Measurements from ENCODE around the gene PDAP1.

- TF ChIP-seq EP300 (IDR thresholded peaks at IDR 0.05; ENCODE audit: borderline replicate concordance in 1 of 2, low read depth in 1 of 2, low read length in 1 of 2) (no peak), CTCF (IDR thresholded peaks at IDR 0.05) (no peak), SMC3 (IDR thresholded peaks at IDR 0.05; ENCODE audit: low read depth, low read length) (no peak), YY1 (IDR thresholded peaks at IDR 0.05; ENCODE audit: low read depth) (no peak), REST (IDR thresholded peaks at IDR 0.05; ENCODE audit: low read depth, low read length) (no peak), MXI1 (IDR thresholded peaks at IDR 0.05; ENCODE audit: low read depth, low read length) (no peak), USF2 (IDR thresholded peaks at IDR 0.05; ENCODE audit: borderline replicate concordance, low read depth, low read length) (no peak), RAD21 (IDR thresholded peaks at IDR 0.05; ENCODE audit: low read length) (no peak), TAF1 (IDR thresholded peaks at IDR 0.05; ENCODE audit: borderline replicate concordance, low read depth, low read length) (no peak), RCOR1 (IDR thresholded peaks at IDR 0.05; ENCODE audit: low read length) (no peak), FOXM1 (IDR thresholded peaks at IDR 0.05; ENCODE audit: low read depth) (no peak), NFIC (IDR thresholded peaks at IDR 0.05; ENCODE audit: borderline replicate concordance) (no peak), POLR2AphosphoS5 (IDR thresholded peaks at IDR 0.05; ENCODE audit: low read depth, low read length) (no peak; the same call in 1 of the 2 replicates)
Measured at GRCh38 chr7:99457050-99457649, 48.8 kb upstream of the PDAP1 start.

Measured in SK-N-SH (cell line).